Measurements from ENCODE around the gene ATP1B3. TPM values are rescaled to one million over a fixed set of nuclear protein-coding genes. Genes with fewer than 3 reads are reported as not detected.
"Not testable (repeated sequence)": the region's sequence is repeated elsewhere in the genome, so short reads cannot be mapped to it uniquely, and the experiment has no call there.

Gene ATP1B3
- total RNA-seq, 1 donor from 2014 or later = 108 TPM

- TF ChIP-seq CTCF (IDR thresholded peaks at IDR 0.05) = no peak
- Histone ChIP-seq H3K27ac (peak overlapping the region; percentile 76), H3K4me1 (peaks cover 0 to 9% of the 10 kb centered on the region in 2 donors), H3K9me3 (no peaks in the 10 kb centered on the region), H3K27me3 (no peaks in the 10 kb centered on the region), H3K36me3 (peaks cover 0 to 13% of the 10 kb centered on the region in 2 donors), H3K4me3 (no peak overlapping the region)
- intact Hi-C loops (cut with DNase I) = loop anchor here (5.0 kb wide), 1 partner anchor 317 kb away; no protein-coding TSS in a partner anchor
- DNase-seq (ENCODE audit: low spot score in 2 of 2) = no peak
Measured at GRCh38 chr3:141960731-141961130, 84.3 kb downstream of the ATP1B3 start.

- peaks cover 0 to 13% of the 10 kb centered on the region in 2 donors for H3K36me3 ChIP-seq
- intact Hi-C loops (cut with DNase I) = loop anchor here (5.0 kb wide), 1 partner anchor 314 kb away; no protein-coding TSS in a partner anchor
- no peak overlapping the region for H3K4me3 ChIP-seq
- no peak for TF ChIP-seq CTCF (IDR thresholded peaks at IDR 0.05)
- H3K4me1 ChIP-seq = peaks cover 0 to 9% of the 10 kb centered on the region in 2 donors
- H3K9me3 ChIP-seq = no peaks in the 10 kb centered on the region
- H3K27ac ChIP-seq = no peak overlapping the region
- H3K27me3 ChIP-seq = no peaks in the 10 kb centered on the region
- no peak for DNase-seq (ENCODE audit: low spot score in 2 of 2)
Measured at GRCh38 chr3:141963301-141963700, 86.9 kb downstream of the ATP1B3 start.

- H3K27me3 ChIP-seq = no peaks in the 10 kb centered on the region
- no peak overlapping the region for H3K27ac ChIP-seq
- no peak for TF ChIP-seq CTCF (IDR thresholded peaks at IDR 0.05)
- no peak for DNase-seq (ENCODE audit: low spot score in 2 of 2)
- H3K36me3 ChIP-seq = peaks cover 0 to 13% of the 10 kb centered on the region in 2 donors
- intact Hi-C loops (cut with DNase I) = no loop called here
- no peak overlapping the region for H3K4me3 ChIP-seq
- H3K9me3 ChIP-seq = no peaks in the 10 kb centered on the region
- peaks cover 0 to 4% of the 10 kb centered on the region in 2 donors for H3K4me1 ChIP-seq
Measured at GRCh38 chr3:141965471-141965870, 89.0 kb downstream of the ATP1B3 start.

- Histone ChIP-seq H3K27me3 (no peaks in the 10 kb centered on the region), H3K4me3 (no peak overlapping the region), H3K27ac (no peak overlapping the region), H3K4me1 (no peaks in the 10 kb centered on the region), H3K36me3 (no peaks in the 10 kb centered on the region), H3K9me3 (no peaks in the 10 kb centered on the region)
- no peak for TF ChIP-seq CTCF (IDR thresholded peaks at IDR 0.05)
- no peak for DNase-seq (ENCODE audit: low spot score in 2 of 2)
- intact Hi-C loops (cut with DNase I) = no loop called here
Measured at GRCh38 chr3:141969711-141970110, 93.3 kb downstream of the ATP1B3 start.

GRCh38 chr3:141971571-141971970 is 95.1 kb downstream of the ATP1B3 start:
- no peak for TF ChIP-seq CTCF (IDR thresholded peaks at IDR 0.05)
- no peaks in the 10 kb centered on the region for H3K27me3 ChIP-seq
- no peaks in the 10 kb centered on the region for H3K9me3 ChIP-seq
- H3K27ac ChIP-seq = no peak overlapping the region
- no peaks in the 10 kb centered on the region for H3K4me1 ChIP-seq
- H3K4me3 ChIP-seq = no peak overlapping the region
- H3K36me3 ChIP-seq = peaks cover under 1 to 2% of the 10 kb centered on the region in 2 donors
- intact Hi-C loops (cut with DNase I) = no loop called here
- no peak for DNase-seq (ENCODE audit: low spot score in 2 of 2)

- Histone ChIP-seq H3K27ac (no peak overlapping the region), H3K4me3 (no peak overlapping the region), H3K4me1 (no peaks in the 10 kb centered on the region), H3K27me3 (no peaks in the 10 kb centered on the region), H3K9me3 (no peaks in the 10 kb centered on the region), H3K36me3 (peaks cover 2% of the 10 kb centered on the region in 2 donors)
- TF ChIP-seq CTCF (IDR thresholded peaks at IDR 0.05) = no peak
- no peak for DNase-seq (ENCODE audit: low spot score in 2 of 2)
- intact Hi-C loops (cut with DNase I) = no loop called here
Measured at GRCh38 chr3:141972399-141972798, 96.0 kb downstream of the ATP1B3 start.

- DNase-seq (ENCODE audit: low spot score in 2 of 2); intact Hi-C loops (cut with DNase I); H3K27ac ChIP-seq; H3K4me1 ChIP-seq; H3K9me3 ChIP-seq; H3K4me3 ChIP-seq; H3K27me3 ChIP-seq; H3K36me3 ChIP-seq: not testable (repeated sequence)
Measured at GRCh38 chr3:141974777-141975176, 98.3 kb downstream of the ATP1B3 start.

Measured in ascending aorta (tissue), 2 donors.